Panc1 (cell line): Measurements from ENCODE around the gene CNN2.

Experiments used
- POLR2AphosphoS5 ChIP-seq: IDR thresholded peaks from 2 replicates; pipeline ENCODE4 v1.6.1; 2012; ENCODE audit warnings: mild to moderate bottlenecking, low read depth, low read length, moderate library complexity
- TF ChIP-seq, protein P1 (sequence below): fragments of 450-650 bp; IDR thresholded peaks from 2 replicates; pipeline ENCODE4 v1.5.1; 2017; ENCODE audit warnings: mild to moderate bottlenecking

- TF ChIP-seq, protein P1, sequence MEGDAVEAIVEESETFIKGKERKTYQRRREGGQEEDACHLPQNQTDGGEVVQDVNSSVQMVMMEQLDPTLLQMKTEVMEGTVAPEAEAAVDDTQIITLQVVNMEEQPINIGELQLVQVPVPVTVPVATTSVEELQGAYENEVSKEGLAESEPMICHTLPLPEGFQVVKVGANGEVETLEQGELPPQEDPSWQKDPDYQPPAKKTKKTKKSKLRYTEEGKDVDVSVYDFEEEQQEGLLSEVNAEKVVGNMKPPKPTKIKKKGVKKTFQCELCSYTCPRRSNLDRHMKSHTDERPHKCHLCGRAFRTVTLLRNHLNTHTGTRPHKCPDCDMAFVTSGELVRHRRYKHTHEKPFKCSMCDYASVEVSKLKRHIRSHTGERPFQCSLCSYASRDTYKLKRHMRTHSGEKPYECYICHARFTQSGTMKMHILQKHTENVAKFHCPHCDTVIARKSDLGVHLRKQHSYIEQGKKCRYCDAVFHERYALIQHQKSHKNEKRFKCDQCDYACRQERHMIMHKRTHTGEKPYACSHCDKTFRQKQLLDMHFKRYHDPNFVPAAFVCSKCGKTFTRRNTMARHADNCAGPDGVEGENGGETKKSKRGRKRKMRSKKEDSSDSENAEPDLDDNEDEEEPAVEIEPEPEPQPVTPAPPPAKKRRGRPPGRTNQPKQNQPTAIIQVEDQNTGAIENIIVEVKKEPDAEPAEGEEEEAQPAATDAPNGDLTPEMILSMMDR: no peak
- no peak for TF ChIP-seq POLR2AphosphoS5
These were observed 7.3 kb upstream of the CNN2 start for GRCh38 chr19:1018932-1019615.
